ENCODE data around the gene CPT1A.

The CPT1A gene

GRCh38 chr11:68751004-68751325, 90.8 kb downstream of the CPT1A start:
- DNase-seq: no peak

- DNase-seq: peak in 1 of 2 donors; percentile 15
Observed at GRCh38 chr11:68750195-68751003, 91.3 kb downstream of the CPT1A start.

GRCh38 chr11:68749229-68750123, 92.2 kb downstream of the CPT1A start:
- DNase-seq: no peak

- no peak for DNase-seq
Observed at GRCh38 chr11:68748061-68748460, 93.7 kb downstream of the CPT1A start.

GRCh38 chr11:68743539-68743938, 98.2 kb downstream of the CPT1A start:
- DNase-seq: no peak

- no peak for DNase-seq
Observed at GRCh38 chr11:68741463-68741862, 100.3 kb downstream of the CPT1A start.

GRCh38 chr11:68735646-68736045, 106.1 kb downstream of the CPT1A start:
- no peak for DNase-seq

GRCh38 chr11:68735125-68735524, 106.6 kb downstream of the CPT1A start:
- DNase-seq: no peak

- DNase-seq: no peak
Observed at GRCh38 chr11:68734111-68734510, 107.6 kb downstream of the CPT1A start.

- no peak for DNase-seq
Observed at GRCh38 chr11:68727783-68728182, 113.9 kb downstream of the CPT1A start.

GRCh38 chr11:68724293-68724692, 117.4 kb downstream of the CPT1A start:
- DNase-seq: no peak

- DNase-seq: no peak
Observed at GRCh38 chr11:68722143-68722542, 119.6 kb downstream of the CPT1A start.

- no peak for DNase-seq
Observed at GRCh38 chr11:68721075-68721474, 120.6 kb downstream of the CPT1A start.

- no peak for DNase-seq
Observed at GRCh38 chr11:68715456-68716122, 126.1 kb downstream of the CPT1A start.

- DNase-seq: no peak
Observed at GRCh38 chr11:68714060-68714856, 127.5 kb downstream of the CPT1A start.

- DNase-seq: no peak
Observed at GRCh38 chr11:68711114-68711513, 130.6 kb downstream of the CPT1A start.

GRCh38 chr11:68710409-68710808, 131.3 kb downstream of the CPT1A start:
- DNase-seq: no peak

GRCh38 chr11:68709062-68709461, 132.7 kb downstream of the CPT1A start:
- DNase-seq: no peak

- no peak for DNase-seq
Observed at GRCh38 chr11:68707527-68707926, 134.2 kb downstream of the CPT1A start.

- DNase-seq: no peak
Observed at GRCh38 chr11:68704887-68705286, 136.8 kb downstream of the CPT1A start.

Data from CD4-positive, alpha-beta T cell treated with Interferon alpha-2 for 1 hour (primary cell).